Lower leg skin (tissue), 3 donors: Measurements from ENCODE around the gene KRTAP10-6.

ENCODE experiments used
- POLR2A ChIP-seq, 2 donors: fragments of 450-650 bp; IDR thresholded peaks; one replicate each; pipeline ENCODE4 v1.6.1; 2016 to 2017; ENCODE audit warnings: antibody characterized with exemption in 2 of 2, mild to moderate bottlenecking in 1 of 2, moderate library complexity in 1 of 2
- TF ChIP-seq, protein P1 (sequence below), 3 donors: fragments of 450-650 bp; IDR thresholded peaks; one replicate each; pipeline ENCODE4 v1.5.1; 2016; ENCODE audit warnings: antibody characterized with exemption in 3 of 3, mild to moderate bottlenecking in 3 of 3, moderate library complexity in 2 of 3

DNA sequence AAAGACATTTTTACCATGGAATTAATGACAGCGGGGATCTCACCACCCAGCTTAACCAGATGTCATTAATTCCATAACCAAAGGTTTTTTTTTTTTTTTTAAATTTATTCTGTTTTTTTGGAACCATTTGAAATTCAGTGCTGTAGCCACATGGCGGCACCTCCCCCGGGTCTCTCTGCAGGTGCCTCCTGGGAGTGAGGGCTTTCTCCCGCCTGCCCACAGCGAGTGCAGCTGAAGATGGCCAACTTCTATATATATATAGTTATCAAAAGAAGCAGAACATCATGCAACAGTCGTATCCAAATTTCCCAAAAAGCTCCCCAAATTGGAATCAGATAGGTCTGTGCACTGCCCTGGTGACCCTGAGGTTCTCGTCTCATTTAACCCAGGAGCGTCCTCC, 23.2 kb upstream of the KRTAP10-6 start:
- TF ChIP-seq, protein P1, sequence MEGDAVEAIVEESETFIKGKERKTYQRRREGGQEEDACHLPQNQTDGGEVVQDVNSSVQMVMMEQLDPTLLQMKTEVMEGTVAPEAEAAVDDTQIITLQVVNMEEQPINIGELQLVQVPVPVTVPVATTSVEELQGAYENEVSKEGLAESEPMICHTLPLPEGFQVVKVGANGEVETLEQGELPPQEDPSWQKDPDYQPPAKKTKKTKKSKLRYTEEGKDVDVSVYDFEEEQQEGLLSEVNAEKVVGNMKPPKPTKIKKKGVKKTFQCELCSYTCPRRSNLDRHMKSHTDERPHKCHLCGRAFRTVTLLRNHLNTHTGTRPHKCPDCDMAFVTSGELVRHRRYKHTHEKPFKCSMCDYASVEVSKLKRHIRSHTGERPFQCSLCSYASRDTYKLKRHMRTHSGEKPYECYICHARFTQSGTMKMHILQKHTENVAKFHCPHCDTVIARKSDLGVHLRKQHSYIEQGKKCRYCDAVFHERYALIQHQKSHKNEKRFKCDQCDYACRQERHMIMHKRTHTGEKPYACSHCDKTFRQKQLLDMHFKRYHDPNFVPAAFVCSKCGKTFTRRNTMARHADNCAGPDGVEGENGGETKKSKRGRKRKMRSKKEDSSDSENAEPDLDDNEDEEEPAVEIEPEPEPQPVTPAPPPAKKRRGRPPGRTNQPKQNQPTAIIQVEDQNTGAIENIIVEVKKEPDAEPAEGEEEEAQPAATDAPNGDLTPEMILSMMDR (IDR thresholded peaks at IDR 0.05) = no peak
- no peak for TF ChIP-seq POLR2A (IDR thresholded peaks at IDR 0.05)
